HG03460 (cell line): Measurements from ENCODE around the gene SEMA3F.

ENCODE experiments used
- ATAC-seq: cut with Tn5 transposase; IDR thresholded peaks from one replicate; pipeline ENCODE4 v1.9.1; 2021; ENCODE audit not compliant: unreplicated experiment

SEMA3F gene

GRCh38 chr3:50154840-50155490 is at the start of gene SEMA3F:
TSS of gene SEMA3F (plus strand) at chr3:50155324. CDS start at chr3:50159623, 4,299 bp downstream.
- peak; percentile 77 for ATAC-seq

GRCh38 chr3:50111757-50112156 is 43.4 kb upstream of the SEMA3F start:
- no peak for ATAC-seq

- no peak for ATAC-seq
Measured at GRCh38 chr3:50112462-50112861, 42.7 kb upstream of the SEMA3F start.

GRCh38 chr3:50117120-50117519 is 38.0 kb upstream of the SEMA3F start:
- no peak for ATAC-seq

GRCh38 chr3:50118237-50118636 is 36.9 kb upstream of the SEMA3F start:
- ATAC-seq: no peak

- ATAC-seq: no peak
Measured at GRCh38 chr3:50119786-50120185, 35.3 kb upstream of the SEMA3F start.

GRCh38 chr3:50120364-50121071 is 34.6 kb upstream of the SEMA3F start:
- ATAC-seq: no peak

- ATAC-seq: peak; percentile 67
Measured at GRCh38 chr3:50121072-50122032, 33.8 kb upstream of the SEMA3F start.

- no peak for ATAC-seq
Measured at GRCh38 chr3:50122071-50122470, 33.1 kb upstream of the SEMA3F start.

- ATAC-seq: no peak
Measured at GRCh38 chr3:50122661-50123391, 32.3 kb upstream of the SEMA3F start.

GRCh38 chr3:50123394-50124051 is 31.6 kb upstream of the SEMA3F start:
- no peak for ATAC-seq

- ATAC-seq: no peak
Measured at GRCh38 chr3:50124052-50124799, 30.9 kb upstream of the SEMA3F start.

GRCh38 chr3:50124800-50125178 is 30.3 kb upstream of the SEMA3F start:
- ATAC-seq: no peak

- ATAC-seq: no peak
Measured at GRCh38 chr3:50125541-50126286, 29.4 kb upstream of the SEMA3F start.

GRCh38 chr3:50126287-50127211 is 28.6 kb upstream of the SEMA3F start:
- ATAC-seq: no peak

- no peak for ATAC-seq
Measured at GRCh38 chr3:50127251-50127691, 27.9 kb upstream of the SEMA3F start.

- ATAC-seq: no peak
Measured at GRCh38 chr3:50128001-50128400, 27.1 kb upstream of the SEMA3F start.

- no peak for ATAC-seq
Measured at GRCh38 chr3:50130436-50130835, 24.7 kb upstream of the SEMA3F start.
